ENCODE results near the gene HDAC9.

DNA sequence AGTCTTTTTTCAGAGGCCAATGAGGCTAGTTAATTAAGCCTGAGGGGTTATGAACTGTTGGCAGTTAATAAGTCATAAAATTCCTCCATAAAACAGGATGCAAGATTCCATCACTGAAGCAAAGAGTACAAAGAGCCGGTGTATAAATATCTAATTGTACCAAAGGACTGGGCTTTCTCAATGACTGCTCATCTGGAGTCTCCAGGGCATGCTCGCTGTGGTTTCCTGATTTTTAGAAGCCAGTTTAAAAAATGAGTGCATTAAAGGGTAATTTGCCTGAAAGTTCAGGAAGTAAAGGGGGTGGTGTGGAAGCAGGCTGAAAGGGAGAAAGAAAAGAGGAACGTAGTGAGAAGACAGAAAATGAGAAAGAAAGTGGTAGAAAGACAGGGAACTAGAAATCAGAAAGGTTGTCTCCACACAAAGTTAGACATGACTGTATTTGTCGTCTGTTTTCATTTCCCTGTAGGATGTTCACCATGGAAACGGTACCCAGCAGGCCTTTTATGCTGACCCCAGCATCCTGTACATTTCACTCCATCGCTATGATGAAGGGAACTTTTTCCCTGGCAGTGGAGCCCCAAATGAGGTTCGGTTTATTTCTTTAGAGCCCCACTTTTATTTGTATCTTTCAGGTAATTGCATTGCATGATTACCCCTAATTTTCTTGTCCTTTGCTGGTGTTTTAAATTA is 339.6 kb downstream of the HDAC9 start:
- TF ChIP-seq, protein P1, sequence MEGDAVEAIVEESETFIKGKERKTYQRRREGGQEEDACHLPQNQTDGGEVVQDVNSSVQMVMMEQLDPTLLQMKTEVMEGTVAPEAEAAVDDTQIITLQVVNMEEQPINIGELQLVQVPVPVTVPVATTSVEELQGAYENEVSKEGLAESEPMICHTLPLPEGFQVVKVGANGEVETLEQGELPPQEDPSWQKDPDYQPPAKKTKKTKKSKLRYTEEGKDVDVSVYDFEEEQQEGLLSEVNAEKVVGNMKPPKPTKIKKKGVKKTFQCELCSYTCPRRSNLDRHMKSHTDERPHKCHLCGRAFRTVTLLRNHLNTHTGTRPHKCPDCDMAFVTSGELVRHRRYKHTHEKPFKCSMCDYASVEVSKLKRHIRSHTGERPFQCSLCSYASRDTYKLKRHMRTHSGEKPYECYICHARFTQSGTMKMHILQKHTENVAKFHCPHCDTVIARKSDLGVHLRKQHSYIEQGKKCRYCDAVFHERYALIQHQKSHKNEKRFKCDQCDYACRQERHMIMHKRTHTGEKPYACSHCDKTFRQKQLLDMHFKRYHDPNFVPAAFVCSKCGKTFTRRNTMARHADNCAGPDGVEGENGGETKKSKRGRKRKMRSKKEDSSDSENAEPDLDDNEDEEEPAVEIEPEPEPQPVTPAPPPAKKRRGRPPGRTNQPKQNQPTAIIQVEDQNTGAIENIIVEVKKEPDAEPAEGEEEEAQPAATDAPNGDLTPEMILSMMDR (IDR thresholded peaks at IDR 0.05; ENCODE audit: poor library complexity): no peak
- no peak for TF ChIP-seq EZH2phosphoT487 (IDR thresholded peaks at IDR 0.05; ENCODE audit: low read depth, severe bottlenecking, unreplicated experiment)

Data from hepatocyte (in vitro differentiated cells).